Measurements from ENCODE around the gene BMAL1. TPM values are rescaled to one million over a fixed set of nuclear protein-coding genes. Genes with fewer than 3 reads are reported as not detected.

The BMAL1 gene
- total RNA-seq, 1 donor from 2014 or later, result 7.3 TPM

DNA sequence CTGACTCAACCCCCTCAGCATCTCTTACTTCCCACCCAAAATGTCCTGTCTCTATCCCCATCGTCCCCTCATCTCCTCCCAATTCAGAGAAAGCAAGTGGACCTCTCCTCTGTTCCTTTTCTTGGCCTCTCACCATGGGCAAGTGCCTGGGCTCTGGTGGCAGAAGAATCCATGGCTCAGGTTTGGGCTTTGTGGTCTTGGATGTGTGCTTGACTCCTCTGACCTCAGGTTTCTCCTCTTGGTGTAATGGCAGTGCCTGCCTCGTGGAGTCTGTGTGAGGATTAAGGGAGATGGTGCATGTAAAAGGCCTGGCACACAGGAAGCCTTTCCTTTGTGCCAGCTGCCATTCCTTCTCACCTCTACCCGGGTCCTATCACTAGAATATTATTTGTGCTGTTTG lies 3.2 kb downstream of the BMAL1 start:
- no peaks in the 10 kb centered on the region for H3K36me3 Mint-ChIP-seq
- no peaks in the 10 kb centered on the region for H3K9me3 Mint-ChIP-seq
- H3K27ac Mint-ChIP-seq, result no peak overlapping the region
- peaks cover 75% of the 10 kb centered on the region for H3K27me3 Mint-ChIP-seq
- no peak for DNase-seq (ENCODE audit: extremely low spot score, unreplicated experiment)
- TF ChIP-seq, protein P1, sequence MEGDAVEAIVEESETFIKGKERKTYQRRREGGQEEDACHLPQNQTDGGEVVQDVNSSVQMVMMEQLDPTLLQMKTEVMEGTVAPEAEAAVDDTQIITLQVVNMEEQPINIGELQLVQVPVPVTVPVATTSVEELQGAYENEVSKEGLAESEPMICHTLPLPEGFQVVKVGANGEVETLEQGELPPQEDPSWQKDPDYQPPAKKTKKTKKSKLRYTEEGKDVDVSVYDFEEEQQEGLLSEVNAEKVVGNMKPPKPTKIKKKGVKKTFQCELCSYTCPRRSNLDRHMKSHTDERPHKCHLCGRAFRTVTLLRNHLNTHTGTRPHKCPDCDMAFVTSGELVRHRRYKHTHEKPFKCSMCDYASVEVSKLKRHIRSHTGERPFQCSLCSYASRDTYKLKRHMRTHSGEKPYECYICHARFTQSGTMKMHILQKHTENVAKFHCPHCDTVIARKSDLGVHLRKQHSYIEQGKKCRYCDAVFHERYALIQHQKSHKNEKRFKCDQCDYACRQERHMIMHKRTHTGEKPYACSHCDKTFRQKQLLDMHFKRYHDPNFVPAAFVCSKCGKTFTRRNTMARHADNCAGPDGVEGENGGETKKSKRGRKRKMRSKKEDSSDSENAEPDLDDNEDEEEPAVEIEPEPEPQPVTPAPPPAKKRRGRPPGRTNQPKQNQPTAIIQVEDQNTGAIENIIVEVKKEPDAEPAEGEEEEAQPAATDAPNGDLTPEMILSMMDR (conservative IDR thresholded peaks at IDR 0.05), result no peak
- H3K4me3 Mint-ChIP-seq, result peak overlapping the region; percentile 34
- peaks cover 14% of the 10 kb centered on the region for H3K4me1 Mint-ChIP-seq (ENCODE audit: unreplicated experiment)

DNA sequence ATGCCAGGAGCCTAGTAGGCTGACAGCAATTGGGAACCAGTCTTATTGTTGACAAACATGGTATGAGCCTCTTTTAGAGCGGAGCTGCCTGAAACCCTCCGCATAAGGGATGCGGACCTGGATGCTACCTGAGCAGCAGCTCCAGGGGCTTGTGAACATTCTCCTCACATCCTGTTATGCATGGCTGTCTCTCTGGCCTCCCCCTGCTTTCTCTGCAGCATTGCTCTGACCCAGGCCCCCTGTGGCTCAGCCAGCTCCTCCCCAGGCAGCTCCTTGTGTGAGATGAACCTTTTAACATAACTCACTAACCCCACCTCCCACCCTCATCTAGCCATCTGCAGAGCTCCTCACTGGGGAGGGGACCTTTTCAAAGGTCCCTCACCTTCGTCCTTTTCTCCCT lies 6.0 kb downstream of the BMAL1 start:
- peaks cover 5% of the 10 kb centered on the region for H3K4me1 Mint-ChIP-seq (ENCODE audit: unreplicated experiment)
- H3K9me3 Mint-ChIP-seq, result no peaks in the 10 kb centered on the region
- H3K4me3 Mint-ChIP-seq, result no peak overlapping the region
- TF ChIP-seq, protein P1 (conservative IDR thresholded peaks at IDR 0.05), result no peak
- peaks cover 68% of the 10 kb centered on the region for H3K27me3 Mint-ChIP-seq
- H3K36me3 Mint-ChIP-seq, result no peaks in the 10 kb centered on the region
- DNase-seq (ENCODE audit: extremely low spot score, unreplicated experiment), result no peak
- no peak overlapping the region for H3K27ac Mint-ChIP-seq

DNA sequence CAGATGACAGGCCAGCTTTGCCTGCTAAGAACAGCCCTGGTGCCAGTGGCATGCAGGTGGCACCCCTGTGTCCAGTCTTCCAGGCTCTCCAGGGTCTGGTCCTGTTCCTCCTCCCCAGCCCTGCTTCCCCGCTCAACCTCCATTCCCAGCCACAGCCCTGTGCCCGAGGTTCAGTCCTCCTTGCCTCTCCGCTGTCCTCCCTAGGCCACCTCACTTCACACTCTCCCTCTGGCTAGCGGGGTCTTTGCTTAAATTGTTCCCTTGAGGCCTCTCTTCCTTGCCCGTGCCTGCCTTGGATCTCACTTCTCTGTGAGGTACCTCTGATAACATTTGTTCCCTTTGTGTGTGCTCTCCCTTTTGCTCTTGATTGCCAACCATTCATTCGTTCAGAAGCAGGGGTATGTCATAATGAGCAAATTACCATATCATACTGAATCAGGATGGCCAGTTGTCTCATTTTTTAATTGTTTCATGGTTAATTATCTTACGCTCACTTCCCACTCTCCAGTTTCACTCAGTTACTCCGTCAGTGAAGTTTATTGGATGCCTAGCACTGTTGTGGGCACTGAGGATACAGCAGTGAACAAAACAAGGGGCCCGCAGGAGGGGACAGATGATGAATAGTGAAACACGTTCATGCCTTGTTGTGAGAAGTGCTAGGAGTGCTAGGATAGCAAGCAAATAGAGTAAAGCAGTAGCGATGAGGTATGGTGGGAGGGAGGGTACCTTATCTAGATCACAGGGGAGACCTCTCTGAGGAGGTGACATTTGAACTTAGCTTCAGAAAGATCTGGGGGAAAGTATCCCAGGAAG lies 7.4 kb downstream of the BMAL1 start:
- Mint-ChIP-seq H3K4me1 (ENCODE audit: unreplicated experiment) (no peaks in the 10 kb centered on the region), H3K27me3 (peaks cover 57% of the 10 kb centered on the region), H3K4me3 (no peak overlapping the region), H3K27ac (no peak overlapping the region), H3K9me3 (no peaks in the 10 kb centered on the region), H3K36me3 (no peaks in the 10 kb centered on the region)
- TF ChIP-seq, protein P1 (conservative IDR thresholded peaks at IDR 0.05), result no peak
- no peak for DNase-seq (ENCODE audit: extremely low spot score, unreplicated experiment)

DNA sequence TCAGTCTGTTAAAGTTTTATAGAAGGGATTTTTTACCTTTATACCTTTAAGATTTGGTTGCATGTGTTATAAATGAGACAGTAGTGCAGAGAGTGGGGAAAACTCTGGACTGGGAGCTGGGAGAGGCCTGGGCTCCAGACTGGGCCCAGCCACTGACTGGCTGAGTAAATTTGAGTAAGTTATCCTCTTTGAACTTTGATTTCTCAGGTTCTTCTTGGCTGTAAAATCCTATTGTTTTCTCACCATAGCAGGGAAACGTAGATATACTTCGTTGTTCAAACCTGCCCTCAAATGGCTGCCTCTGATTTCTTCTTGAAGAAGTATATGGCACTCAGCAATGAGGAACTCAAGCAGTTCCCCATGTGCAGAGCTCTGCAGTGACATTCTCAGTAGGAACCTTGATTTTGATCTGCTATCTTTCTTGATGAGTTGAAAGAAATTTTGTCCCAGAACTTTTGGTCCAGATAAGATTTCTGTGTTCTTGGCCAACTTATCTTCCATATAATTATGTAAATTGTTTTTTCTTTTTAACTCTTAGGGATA lies 8.8 kb downstream of the BMAL1 start:
- Mint-ChIP-seq H3K36me3 (no peaks in the 10 kb centered on the region), H3K4me1 (ENCODE audit: unreplicated experiment) (no peaks in the 10 kb centered on the region), H3K27ac (no peak overlapping the region), H3K9me3 (no peaks in the 10 kb centered on the region), H3K4me3 (no peak overlapping the region), H3K27me3 (peaks cover 45% of the 10 kb centered on the region)
- TF ChIP-seq, protein P1 (conservative IDR thresholded peaks at IDR 0.05), result no peak
- DNase-seq (ENCODE audit: extremely low spot score, unreplicated experiment), result no peak

DNA sequence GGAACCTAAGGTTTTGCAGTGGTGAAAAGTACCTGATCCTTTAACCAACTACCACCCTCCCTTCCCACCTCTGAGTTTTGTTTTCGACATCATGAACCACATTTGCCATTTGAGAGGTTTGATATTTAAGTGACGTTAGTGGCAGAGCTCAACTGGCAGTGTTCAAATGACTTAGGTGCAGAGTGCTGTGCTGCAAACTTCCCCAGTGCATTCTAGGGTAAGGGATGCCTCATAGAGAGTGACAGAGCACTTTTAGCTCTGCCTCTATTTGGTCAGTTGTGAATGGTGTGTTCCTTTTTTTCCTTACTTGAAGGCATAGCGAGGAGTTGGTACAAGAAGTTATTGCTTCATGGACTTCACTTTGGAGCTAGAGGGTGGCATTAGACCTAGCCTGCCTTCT lies 9.4 kb downstream of the BMAL1 start:
- no peaks in the 10 kb centered on the region for H3K36me3 Mint-ChIP-seq
- H3K9me3 Mint-ChIP-seq, result no peaks in the 10 kb centered on the region
- H3K4me1 Mint-ChIP-seq (ENCODE audit: unreplicated experiment), result no peaks in the 10 kb centered on the region
- peaks cover 38% of the 10 kb centered on the region for H3K27me3 Mint-ChIP-seq
- DNase-seq (ENCODE audit: extremely low spot score, unreplicated experiment), result no peak
- no peak overlapping the region for H3K4me3 Mint-ChIP-seq
- H3K27ac Mint-ChIP-seq, result no peak overlapping the region
- TF ChIP-seq, protein P1 (conservative IDR thresholded peaks at IDR 0.05), result no peak

Data from type B pancreatic cell (in vitro differentiated cells).